Hepatocyte (in vitro differentiated cells): ENCODE data around the gene VWA8. TPM values are rescaled to one million over a fixed set of nuclear protein-coding genes. Genes with fewer than 3 reads are reported as not detected.

Experiments
- DNase-seq: peaks from one replicate; pipeline ENCODE4 v3.0.0-alpha.2; 2016; ENCODE audit warnings: low spot score
- H2AFZ ChIP-seq: fragments of 200-600 bp; sonication (generic); 2 replicates; pipeline ENCODE4 v1.6.0; 2016; ENCODE audit warnings: antibody characterized with exemption, mild to moderate bottlenecking
- H3K27ac ChIP-seq: fragments of 200-600 bp; sonication (generic); 2 replicates; pipeline ENCODE4 v1.5.1; 2016; ENCODE audit warnings: mild to moderate bottlenecking
- H3K27me3 ChIP-seq: fragments of 200-600 bp; sonication (generic); 2 replicates; pipeline ENCODE4 v1.6.1; 2016
- H3K36me3 ChIP-seq: fragments of 200-600 bp; sonication (generic); replicated peaks from 2 replicates; pipeline ENCODE4 v1.5.1; 2016; ENCODE audit warnings: low read depth; ENCODE audit not compliant: insufficient read depth
- H3K4me1 ChIP-seq: fragments of 200-600 bp; sonication (generic); 2 replicates; pipeline ENCODE4 v1.5.1; 2016; ENCODE audit warnings: mild to moderate bottlenecking, moderate library complexity; ENCODE audit not compliant: insufficient read depth
- H3K4me2 ChIP-seq: fragments of 200-600 bp; sonication (generic); 2 replicates; pipeline ENCODE4 v1.6.0; 2016
- H3K4me3 ChIP-seq: fragments of 200-600 bp; sonication (generic); 2 replicates; pipeline ENCODE4 v1.5.1; 2016; ENCODE audit warnings: mild to moderate bottlenecking
- H3K79me2 ChIP-seq: fragments of 200-600 bp; sonication (generic); 2 replicates; pipeline ENCODE4 v1.6.0; 2017; ENCODE audit warnings: mild to moderate bottlenecking
- H3K9me2 ChIP-seq: fragments of 200-600 bp; sonication (generic); replicated peaks from 2 replicates; pipeline ENCODE4 v1.6.0; 2017; ENCODE audit warnings: mild to moderate bottlenecking; ENCODE audit not compliant: insufficient read depth
- H3K9me3 ChIP-seq: fragments of 200-600 bp; sonication (generic); 2 replicates; pipeline ENCODE4 v1.5.1; 2016; ENCODE audit warnings: low read depth, mild to moderate bottlenecking
- H4K20me1 ChIP-seq: fragments of 200-600 bp; sonication (generic); 2 replicates; pipeline ENCODE4 v1.6.0; 2016; ENCODE audit warnings: mild to moderate bottlenecking; ENCODE audit not compliant: insufficient read depth, poor library complexity, severe bottlenecking
- CTCF ChIP-seq: fragments of 200-600 bp; sonication (generic); IDR thresholded peaks from 2 replicates; pipeline ENCODE4 v1.5.1; 2016; ENCODE audit warnings: antibody characterized with exemption, mild to moderate bottlenecking; ENCODE audit not compliant: poor library complexity
- EZH2 ChIP-seq: fragments of 200-600 bp; sonication (generic); IDR thresholded peaks from 2 replicates; pipeline ENCODE4 v1.6.1; 2016; ENCODE audit warnings: antibody characterized with exemption, mild to moderate bottlenecking, borderline replicate concordance
- EZH2phosphoT487 ChIP-seq: fragments of 200-600 bp; sonication (generic); IDR thresholded peaks from one replicate; pipeline ENCODE4 v1.6.1; 2018; ENCODE audit warnings: antibody characterized with exemption, mild to moderate bottlenecking, low read depth, moderate library complexity; ENCODE audit not compliant: unreplicated experiment, severe bottlenecking
- WGBS: methylation state at CpG from one replicate; pipeline ENCODE4 v1.1.6; 2016; ENCODE audit warnings: low lambda C conversion rate; ENCODE audit errors: missing lambda C conversion rate; 5-methylcytosine and 5-hydroxymethylcytosine counted together
- polyA plus RNA-seq: library from polyadenylated mRNA; unstranded; fragments of >200 nt; fragmentation: Nextera tagmentation; extraction: Ambion mirVana; gene quantifications from 2 replicates; pipeline ENCODE4 v1.2.1, GENCODE V29; 2016
- total RNA-seq: library from RNA; depleted of rRNA; stranded (reverse); fragments of >200 nt; gene quantifications from 2 replicates; pipeline ENCODE4 v1.2.3, GENCODE V29; 2014

The VWA8 gene
- total and polyA plus RNA-seq, 2 experiments from 2014 or later: 4.9 to 19.5 TPM

- no peak for DNase-seq
- H2AFZ ChIP-seq: no peak overlapping the region
- TF ChIP-seq EZH2 (no peak), CTCF (no peak), EZH2phosphoT487 (no peak)
- H3K27ac ChIP-seq: no peak overlapping the region
- H3K9me3 ChIP-seq: no peaks in the 10 kb centered on the region
- no peaks in the 10 kb centered on the region for H4K20me1 ChIP-seq
- H3K4me2 ChIP-seq: no peak overlapping the region
- no peaks in the 10 kb centered on the region for H3K27me3 ChIP-seq
- H3K36me3 ChIP-seq: no peaks in the 10 kb centered on the region
- 79% methylated on average over 1 of the region's 1 CpG for WGBS
- H3K4me1 ChIP-seq: peaks cover 6% of the 10 kb centered on the region
- peaks cover 36% of the 10 kb centered on the region for H3K79me2 ChIP-seq
- H3K9me2 ChIP-seq: no peaks in the 10 kb centered on the region
- H3K4me3 ChIP-seq: no peak overlapping the region
Observed at GRCh38 chr13:41917641-41918040, 43.3 kb downstream of the VWA8 start.

- DNase-seq: peak; percentile 33
- H3K9me3 ChIP-seq: no peaks in the 10 kb centered on the region
- no peak overlapping the region for H3K4me3 ChIP-seq
- no peaks in the 10 kb centered on the region for H3K27me3 ChIP-seq
- TF ChIP-seq CTCF: no peak
- no peak for TF ChIP-seq EZH2phosphoT487
- no peak for TF ChIP-seq EZH2
- WGBS: 52% methylated on average over 5 of the region's 5 CpGs
- no peaks in the 10 kb centered on the region for H4K20me1 ChIP-seq
- peaks cover 6% of the 10 kb centered on the region for H3K4me1 ChIP-seq
- H3K9me2 ChIP-seq: no peaks in the 10 kb centered on the region
- no peak overlapping the region for H2AFZ ChIP-seq
- peaks cover 32% of the 10 kb centered on the region for H3K79me2 ChIP-seq
- peak overlapping the region; percentile 21 for H3K27ac ChIP-seq
- H3K36me3 ChIP-seq: no peaks in the 10 kb centered on the region
- peak overlapping the region; percentile 39 for H3K4me2 ChIP-seq
Observed at GRCh38 chr13:41916173-41916954, 44.5 kb downstream of the VWA8 start.

- H3K4me3 ChIP-seq: no peak overlapping the region
- H2AFZ ChIP-seq: no peak overlapping the region
- H3K9me3 ChIP-seq: no peaks in the 10 kb centered on the region
- no peak overlapping the region for H3K4me2 ChIP-seq
- no peak for TF ChIP-seq CTCF
- no peak for TF ChIP-seq EZH2
- TF ChIP-seq EZH2phosphoT487: no peak
- H3K4me1 ChIP-seq: peaks cover 6% of the 10 kb centered on the region
- no peaks in the 10 kb centered on the region for H3K36me3 ChIP-seq
- H3K79me2 ChIP-seq: peaks cover 23% of the 10 kb centered on the region
- DNase-seq: no peak
- no peaks in the 10 kb centered on the region for H4K20me1 ChIP-seq
- H3K27me3 ChIP-seq: no peaks in the 10 kb centered on the region
- no peaks in the 10 kb centered on the region for H3K9me2 ChIP-seq
- H3K27ac ChIP-seq: no peak overlapping the region
Observed at GRCh38 chr13:41915081-41915480, 45.8 kb downstream of the VWA8 start.
